GM19193 (cell line): ENCODE data around the gene MDFI.

Source experiments
- POLR2A ChIP-seq: IDR thresholded peaks from 4 replicates; pipeline ENCODE4 v1.6.1; 2011; ENCODE audit not compliant: insufficient read depth, insufficient read length; ENCODE audit errors: extremely low read depth

The MDFI gene

GRCh38 chr6:41689171-41690008 is 51.1 kb downstream of the MDFI start:
- TF ChIP-seq POLR2A = no peak

GRCh38 chr6:41690541-41691330 is 52.5 kb downstream of the MDFI start:
- TF ChIP-seq POLR2A = no peak

- no peak for TF ChIP-seq POLR2A
These were observed 53.3 kb downstream of the MDFI start for GRCh38 chr6:41691426-41692079.

GRCh38 chr6:41692080-41692675 is 53.9 kb downstream of the MDFI start:
- no peak for TF ChIP-seq POLR2A

- no peak for TF ChIP-seq POLR2A
These were observed 54.5 kb downstream of the MDFI start for GRCh38 chr6:41692730-41693129.

GRCh38 chr6:41693281-41694240 is 55.3 kb downstream of the MDFI start:
- TF ChIP-seq POLR2A = no peak

- no peak for TF ChIP-seq POLR2A
These were observed 56.7 kb downstream of the MDFI start for GRCh38 chr6:41694815-41695526.

- TF ChIP-seq POLR2A = no peak
These were observed 57.6 kb downstream of the MDFI start for GRCh38 chr6:41695825-41696224.

- TF ChIP-seq POLR2A = no peak
These were observed 58.5 kb downstream of the MDFI start for GRCh38 chr6:41696788-41697187.

GRCh38 chr6:41697861-41698781 is 59.9 kb downstream of the MDFI start:
- TF ChIP-seq POLR2A = no peak

GRCh38 chr6:41699063-41699462 is 60.8 kb downstream of the MDFI start:
- TF ChIP-seq POLR2A = peak; percentile 23
